GM20000 (cell line): Measurements from ENCODE around the gene AKT3.

Experiments
- DNase-seq: peaks from one replicate; pipeline ENCODE4 v3.0.0; 2012; ENCODE audit warnings: low spot score
- CTCF ChIP-seq: IDR thresholded peaks from 2 replicates; pipeline ENCODE4 v1.5.1; 2012; ENCODE audit warnings: mild to moderate bottlenecking, control low read depth; ENCODE audit errors: extremely low read depth, missing control alignments

AKT3 gene

DNA sequence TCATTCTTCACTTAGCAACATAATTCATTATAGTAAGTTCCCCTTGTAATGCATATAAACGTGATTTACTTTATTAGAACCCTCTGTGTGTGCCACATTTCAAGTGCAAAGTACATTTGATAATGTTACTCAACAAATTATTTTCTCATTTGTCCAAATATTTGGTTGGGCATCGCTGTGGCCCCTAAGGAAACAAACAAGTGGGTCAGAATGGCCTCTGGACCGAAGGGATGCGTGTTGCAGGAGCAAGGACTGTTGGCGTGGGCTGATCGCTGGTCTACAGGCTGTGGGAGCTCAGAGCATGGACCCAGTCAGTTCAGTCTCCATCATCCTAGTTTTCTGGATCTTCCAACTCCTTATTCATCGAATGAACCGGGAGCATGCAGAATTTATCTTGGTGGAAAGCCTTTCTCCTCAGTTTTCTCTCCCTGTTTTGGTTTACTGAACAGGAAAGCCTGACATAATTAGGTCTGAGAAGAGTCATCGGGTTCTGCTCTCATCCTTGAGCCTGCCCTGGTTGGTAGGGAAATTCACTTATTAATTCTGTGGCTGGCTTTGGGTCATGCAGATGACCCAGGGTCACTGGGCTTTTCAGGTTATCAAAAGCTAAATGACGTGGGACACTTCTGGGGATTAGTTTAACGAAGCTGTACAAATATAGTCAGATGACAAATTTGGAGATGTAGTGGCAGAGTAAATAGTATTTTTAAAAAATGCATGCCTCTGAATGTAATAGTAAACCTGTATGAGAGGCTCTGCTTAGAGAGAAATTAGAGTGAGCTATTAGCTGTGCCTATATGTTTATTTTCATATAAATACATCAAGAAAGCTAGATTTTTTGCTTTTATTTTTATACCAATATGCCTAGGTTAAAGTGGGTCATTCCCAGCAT lies 394.0 kb downstream of the AKT3 start:
- no peak for TF ChIP-seq CTCF
- DNase-seq: no peak

DNA sequence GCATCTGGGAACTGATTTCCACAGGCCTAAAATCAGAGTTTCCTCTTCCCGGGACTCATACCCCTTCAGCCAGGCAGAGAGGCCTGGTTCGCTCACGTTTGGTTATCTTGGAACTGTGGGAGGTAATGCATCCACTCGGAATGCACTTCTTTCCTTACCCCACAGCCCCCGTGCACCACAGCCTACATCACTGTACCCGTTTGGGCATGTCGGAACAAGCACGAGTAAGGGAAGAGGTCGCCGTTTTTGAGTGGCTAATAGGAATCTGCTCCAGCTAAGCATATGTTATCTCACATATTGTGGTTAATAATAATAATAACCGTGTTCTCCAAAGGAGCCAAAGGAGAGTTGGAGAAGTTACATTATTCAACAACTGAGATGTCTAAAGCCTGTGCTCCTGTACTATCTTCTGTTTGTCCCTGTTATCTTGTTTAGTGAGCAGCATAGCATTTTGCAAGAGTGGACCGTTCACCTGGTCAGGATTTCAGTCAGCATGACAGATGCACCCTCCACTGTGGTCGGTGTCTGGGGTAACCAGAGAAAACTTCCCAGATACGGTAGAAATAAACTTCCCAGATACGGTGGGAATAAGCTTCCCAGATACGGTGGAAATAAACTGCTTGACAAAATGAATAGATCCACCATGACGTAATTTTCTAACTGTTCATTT lies 395.6 kb downstream of the AKT3 start:
- no peak for TF ChIP-seq CTCF

DNA sequence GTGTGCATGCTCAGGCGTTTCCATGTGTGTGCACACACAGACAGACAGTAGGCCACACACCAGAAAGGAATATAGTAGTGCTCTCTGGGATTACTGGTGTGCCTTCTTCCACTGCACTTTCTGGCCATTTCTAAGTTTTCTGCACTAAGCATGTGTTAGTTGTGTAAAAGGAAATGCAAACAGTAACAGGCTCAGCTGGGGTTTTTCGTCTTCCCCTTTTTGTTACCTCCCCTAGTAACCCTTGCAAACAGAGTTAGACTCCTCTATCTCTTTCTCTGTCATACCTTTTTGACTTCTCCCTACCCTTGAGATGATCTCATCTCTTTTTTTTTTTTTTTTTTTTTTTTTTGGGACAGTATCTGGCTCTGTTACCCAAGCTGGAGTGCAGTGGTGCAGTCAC lies 398.0 kb downstream of the AKT3 start:
- no peak for DNase-seq
- TF ChIP-seq CTCF: no peak

More for the DNA sequence above, 395.6 kb downstream of the AKT3 start:
- DNase-seq: no peak

GRCh38 chr1:243449373-243449772 lies 400.7 kb downstream of the AKT3 start:
- DNase-seq: no peak
- TF ChIP-seq CTCF: no peak

GRCh38 chr1:243447844-243448243 lies 402.2 kb downstream of the AKT3 start:
- no peak for TF ChIP-seq CTCF
- DNase-seq: no peak

- TF ChIP-seq CTCF: no peak
- no peak for DNase-seq
Observed at GRCh38 chr1:243447347-243447746, 402.7 kb downstream of the AKT3 start.

DNA sequence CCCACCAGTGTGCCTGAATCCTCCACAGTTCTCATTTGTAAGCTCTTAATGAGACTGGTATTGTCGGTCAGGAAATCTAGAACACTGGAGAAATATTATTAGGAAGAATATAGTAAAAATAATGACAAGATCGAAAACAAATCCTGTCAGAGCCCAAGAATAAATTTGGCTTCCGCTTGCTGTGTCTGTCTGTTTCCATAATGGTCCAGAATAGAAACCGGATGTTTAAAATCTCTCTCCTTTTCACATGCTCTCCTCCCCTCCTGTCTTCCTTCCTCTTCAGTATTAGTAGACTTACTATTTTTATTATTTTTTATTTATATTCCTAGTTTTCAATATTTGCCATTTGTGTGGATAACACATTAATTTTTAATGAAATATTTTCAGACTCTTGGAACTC lies 406.5 kb downstream of the AKT3 start:
- no peak for TF ChIP-seq CTCF
- no peak for DNase-seq
